Activated T-cell treated with anti-CD3 and anti-CD28 coated beads, Interleukin-2, amount 50 U/mL, for 72 hours (primary cell): ENCODE measurements around the gene CMTM2. TPM values are rescaled to one million over a fixed set of nuclear protein-coding genes. Genes with fewer than 3 reads are reported as not detected.

Source experiments
- total RNA-seq, 2 donors: library from RNA; stranded (reverse); gene quantifications; one replicate each; pipeline ENCODE4 v1.2.3, GENCODE V29; 2022

Gene CMTM2
- total RNA-seq, 2 donors from 2014 or later: 0.31 to 1.2 TPM

Other genes starting within 250 kb of the CMTM2 start
- not detected for gene CDH5, start 212.8 kb upstream of the CMTM2 start, total RNA-seq
- gene BEAN1, start 152.2 kb upstream of the CMTM2 start, total RNA-seq: not detected
- gene TK2, start 29.3 kb upstream of the CMTM2 start, total RNA-seq: 10 to 100 TPM; 16.4 to 16.6 TPM
- gene CKLF, start 26.9 kb upstream of the CMTM2 start, total RNA-seq: 100 to 1,000 TPM; 163 to 172 TPM
- gene CMTM1, start 13.0 kb upstream of the CMTM2 start, total RNA-seq: 10 to 100 TPM; 10.1 to 14.4 TPM
- 10 to 100 TPM; 82.4 to 90.6 TPM for gene CMTM3, start 25.2 kb downstream of the CMTM2 start, total RNA-seq
- gene CMTM4, start 117.3 kb downstream of the CMTM2 start, total RNA-seq: 1 to 10 TPM; 3.7 to 3.9 TPM
- 10 to 100 TPM; 60.0 to 67.6 TPM for gene DYNC1LI2, start 172.1 kb downstream of the CMTM2 start, total RNA-seq
- under 1 TPM in 1 of 2 donors, not detected in 1; 0.14 TPM for gene TERB1, start 222.1 kb downstream of the CMTM2 start, total RNA-seq